H9 (cell line): ENCODE results near the gene TMEM81. TPM values are rescaled to one million over a fixed set of nuclear protein-coding genes. Genes with fewer than 3 reads are reported as not detected.

ENCODE experiments used
- DNase-seq: peaks from one replicate; pipeline ENCODE4 v3.0.0-alpha.2; 2017
- H2AFZ ChIP-seq: one replicate; pipeline ENCODE4 v1.6.1; 2013; ENCODE audit warnings: mild to moderate bottlenecking, low read length, control low read depth, moderate library complexity
- H2AK5ac ChIP-seq: 2 replicates; pipeline ENCODE4 v1.6.1; 2013; ENCODE audit warnings: low read length, control low read depth, mixed read lengths; ENCODE audit not compliant: insufficient read length
- H2BK120ac ChIP-seq: one replicate; pipeline ENCODE4 v1.6.1; 2013; ENCODE audit warnings: low read depth, mild to moderate bottlenecking, low read length, control low read depth, inconsistent platforms; ENCODE audit not compliant: poor library complexity, severe bottlenecking
- H2BK12ac ChIP-seq: 2 replicates; pipeline ENCODE4 v1.6.1; 2013; ENCODE audit warnings: low read length, control low read depth, mixed read lengths, low read depth; ENCODE audit not compliant: insufficient read length
- H2BK15ac ChIP-seq: 2 replicates; pipeline ENCODE4 v1.6.1; 2013; ENCODE audit warnings: low read depth, low read length, control low read depth
- H2BK20ac ChIP-seq: one replicate; pipeline ENCODE4 v1.6.1; 2013; ENCODE audit warnings: low read depth, mild to moderate bottlenecking, low read length, control low read depth, inconsistent platforms; ENCODE audit not compliant: poor library complexity, severe bottlenecking
- H2BK5ac ChIP-seq: 2 replicates; pipeline ENCODE4 v1.6.1; 2013; ENCODE audit warnings: low read length, control low read depth, mixed read lengths; ENCODE audit not compliant: insufficient read length
- H3K14ac ChIP-seq: 2 replicates; pipeline ENCODE4 v1.6.1; 2013; ENCODE audit warnings: low read length, control low read depth; ENCODE audit not compliant: insufficient read depth
- H3K18ac ChIP-seq: 2 replicates; pipeline ENCODE4 v1.6.1; 2013; ENCODE audit warnings: low read depth, mild to moderate bottlenecking, mixed read lengths, low read length, control low read depth; ENCODE audit not compliant: insufficient read length
- H3K23ac ChIP-seq: 2 replicates; pipeline ENCODE4 v1.6.1; 2013; ENCODE audit warnings: low read length, control low read depth, mixed read lengths, low read depth; ENCODE audit not compliant: insufficient read length
- H3K23me2 ChIP-seq: 2 replicates; pipeline ENCODE4 v1.6.1; 2013; ENCODE audit warnings: low read depth, mild to moderate bottlenecking, mixed read lengths, low read length, control low read depth; ENCODE audit not compliant: insufficient read length, poor library complexity, severe bottlenecking
- H3K27ac ChIP-seq: 2 replicates; pipeline ENCODE4 v1.5.1; 2013; ENCODE audit warnings: low read length, control low read depth, mixed read lengths, low read depth; ENCODE audit not compliant: insufficient read length
- H3K27me3 ChIP-seq: 2 replicates; pipeline ENCODE4 v1.6.1; 2013; ENCODE audit warnings: low read length, control low read depth, inconsistent platforms; ENCODE audit not compliant: insufficient read depth
- H3K4ac ChIP-seq: 2 replicates; pipeline ENCODE4 v1.6.1; 2013; ENCODE audit warnings: low read depth, mild to moderate bottlenecking, control low read depth, inconsistent platforms, low read length, moderate library complexity
- H3K4me1 ChIP-seq: 2 replicates; pipeline ENCODE4 v1.6.1; 2013; ENCODE audit warnings: low read length, control low read depth, inconsistent platforms; ENCODE audit not compliant: insufficient read depth
- H3K4me2 ChIP-seq: 2 replicates; pipeline ENCODE4 v1.6.1; 2013; ENCODE audit warnings: low read length, control low read depth, mixed read lengths; ENCODE audit not compliant: insufficient read length, insufficient read depth
- H3K56ac ChIP-seq: 2 replicates; pipeline ENCODE4 v1.6.1; 2013; ENCODE audit warnings: low read depth, mild to moderate bottlenecking, mixed read lengths, low read length, control low read depth; ENCODE audit not compliant: insufficient read length
- H3K79me1 ChIP-seq: 2 replicates; pipeline ENCODE4 v1.6.1; 2013; ENCODE audit warnings: low read depth, mild to moderate bottlenecking, moderate library complexity, low read length, control low read depth, inconsistent platforms; ENCODE audit not compliant: insufficient read depth, poor library complexity, severe bottlenecking
- H3K79me2 ChIP-seq: 2 replicates; pipeline ENCODE4 v1.6.1; 2013; ENCODE audit warnings: low read length, control low read depth, inconsistent platforms; ENCODE audit not compliant: insufficient read depth
- H3K9ac ChIP-seq: 2 replicates; pipeline ENCODE4 v1.6.1; 2013; ENCODE audit warnings: low read length, control low read depth, mixed read lengths; ENCODE audit not compliant: insufficient read length; ENCODE audit errors: extremely low read depth
- H3K9me3 ChIP-seq: one replicate; pipeline ENCODE4 v1.6.1; 2013; ENCODE audit warnings: low read depth, low read length, inconsistent platforms; ENCODE audit not compliant: control insufficient read depth
- H3T11ph ChIP-seq: one replicate; pipeline ENCODE4 v1.6.1; 2013; ENCODE audit warnings: mild to moderate bottlenecking, low read length, control low read depth, inconsistent platforms
- H4K20me1 ChIP-seq: one replicate; pipeline ENCODE4 v1.6.1; 2013; ENCODE audit not compliant: control insufficient read depth, insufficient read length, insufficient read depth
- H4K5ac ChIP-seq: 2 replicates; pipeline ENCODE4 v1.6.1; 2013; ENCODE audit warnings: low read depth, mild to moderate bottlenecking, mixed read lengths, low read length, control low read depth; ENCODE audit not compliant: insufficient read length
- H4K8ac ChIP-seq: replicated peaks from 2 replicates; pipeline ENCODE4 v1.6.1; 2013; ENCODE audit warnings: low read length, control low read depth, mixed read lengths, low read depth; ENCODE audit not compliant: insufficient read length
- H4K91ac ChIP-seq: 2 replicates; pipeline ENCODE4 v1.6.1; 2013; ENCODE audit warnings: low read depth, mild to moderate bottlenecking, moderate library complexity, mixed read lengths, low read length, control low read depth; ENCODE audit not compliant: insufficient read length
- H3K27ac Mint-ChIP-seq, 3 experiments: 2 replicates in 2 of 3; 3 replicates in 1 of 3; pipeline ENCODE4 v1.8.0; 2020 to 2021; ENCODE audit warnings: mixed read lengths in 3 of 3, mild to moderate bottlenecking in 1 of 3, moderate library complexity in 1 of 3
- H3K27me3 Mint-ChIP-seq: 2 replicates; pipeline ENCODE4 v1.8.0; 2021; ENCODE audit warnings: low read depth, mild to moderate bottlenecking, moderate library complexity, mixed read lengths
- H3K36me3 Mint-ChIP-seq, 3 experiments: 2 replicates in 2 of 3; 3 replicates in 1 of 3; pipeline ENCODE4 v1.8.0; 2020 to 2021; ENCODE audit warnings: low read depth in 3 of 3, mixed read lengths in 3 of 3; ENCODE audit not compliant: insufficient read depth in 1 of 3
- H3K4me1 Mint-ChIP-seq, 2 experiments: 2 replicates each; pipeline ENCODE4 v1.8.0; 2020; ENCODE audit warnings: mixed read lengths in 2 of 2
- H3K4me3 Mint-ChIP-seq, 2 experiments: 2 replicates in 1 of 2; 3 replicates in 1 of 2; pipeline ENCODE4 v1.8.0; 2020 to 2021; ENCODE audit warnings: mild to moderate bottlenecking in 2 of 2, mixed read lengths in 2 of 2, moderate library complexity in 1 of 2
- H3K9me3 Mint-ChIP-seq, 2 experiments: 2 replicates in 1 of 2; 3 replicates in 1 of 2; pipeline ENCODE4 v1.8.0; 2020; ENCODE audit warnings: mild to moderate bottlenecking in 2 of 2, mixed read lengths in 2 of 2, moderate library complexity in 1 of 2
- CTCF ChIP-seq: fragments of 200-600 bp; sonication (generic); conservative IDR thresholded peaks from 3 replicates; pipeline ENCODE4 v1.8.0; 2021; ENCODE audit warnings: antibody characterized with exemption, mild to moderate bottlenecking
- WGBS: extraction: QIAGEN DNeasy Blood & Tissue Kit; methylation state at CpG from one replicate; pipeline ENCODE4 v1.1.7; 2013; ENCODE audit warnings: missing lambda C conversion rate, low lambda C conversion rate, mixed read lengths; ENCODE audit not compliant: insufficient read length; ENCODE audit errors: extremely low coverage; 5-methylcytosine and 5-hydroxymethylcytosine counted together
- total RNA-seq: library from RNA; stranded (reverse); gene quantifications from 2 replicates; pipeline ENCODE4 v1.2.1, GENCODE V29; 2021

Gene TMEM81
- total RNA-seq, 1 experiment from 2014 or later = 3.0 TPM

GRCh38 chr1:205056956-205057568 is 27.2 kb downstream of the TMEM81 start:
- Histone ChIP-seq H4K5ac (no peak overlapping the region), H2BK120ac (no peak overlapping the region), H3K9ac (no peak overlapping the region), H3K4me2 (no peak overlapping the region), H2BK12ac (no peak overlapping the region), H3K4me1 (no peaks in the 10 kb centered on the region), H4K20me1 (no peaks in the 10 kb centered on the region), H2BK20ac (no peak overlapping the region), H3K27ac (no peak overlapping the region), H3K23me2 (no peaks in the 10 kb centered on the region), H3K4ac (no peak overlapping the region), H3K23ac (no peak overlapping the region), H3K9me3 (no peaks in the 10 kb centered on the region), H3T11ph (no peak overlapping the region), H3K18ac (no peak overlapping the region), H4K91ac (no peak overlapping the region), H3K79me1 (no peaks in the 10 kb centered on the region), H3K56ac (no peak overlapping the region), H4K8ac (no peak overlapping the region), H2BK15ac (no peak overlapping the region), H3K27me3 (no peaks in the 10 kb centered on the region), H2AFZ (no peak overlapping the region), H2BK5ac (no peak overlapping the region), H3K79me2 (no peaks in the 10 kb centered on the region), H3K14ac (no peak overlapping the region), H2AK5ac (no peak overlapping the region)
- no peak for TF ChIP-seq CTCF
- no peak overlapping the region for H3K4me3 Mint-ChIP-seq
- DNase-seq = no peak
- H3K27me3 Mint-ChIP-seq = peaks cover 6% of the 10 kb centered on the region
- H3K9me3 Mint-ChIP-seq = no peaks in the 10 kb centered on the region
- H3K36me3 Mint-ChIP-seq = no peaks in the 10 kb centered on the region
- no peak overlapping the region; a peak in 2 of 7 replicates for H3K27ac Mint-ChIP-seq
- H3K4me1 Mint-ChIP-seq = peaks cover 8 to 22% of the 10 kb centered on the region in 2 experiments
- WGBS = no CpG with 5 or more reads among the region's 6 CpGs
